Keratinocyte (primary cell): ENCODE measurements around the gene CPHXL. TPM values are rescaled to one million over a fixed set of nuclear protein-coding genes. Genes with fewer than 3 reads are reported as not detected.

Experiments used
- DNase-seq: peaks from one replicate; pipeline ENCODE4 v3.0.0-alpha.2; 2011; ENCODE audit warnings: low read depth, missing footprints, low spot score
- FAIRE-seq: peaks from 2 replicates; lab custom pipeline; 2011; peaks lifted over from hg19 to GRCh38; lab: Jason Lieb, UNC
- H2AFZ ChIP-seq: 2 replicates; pipeline ENCODE4 v1.6.0; 2012; ENCODE audit warnings: low read length, control low read depth, inconsistent platforms; ENCODE audit not compliant: control insufficient read depth
- H3K27ac ChIP-seq: 2 replicates; pipeline ENCODE4 v1.5.1; 2011; ENCODE audit warnings: low read length; ENCODE audit not compliant: control insufficient read depth, insufficient read depth
- H3K27me3 ChIP-seq: 3 replicates; pipeline ENCODE4 v1.6.0; 2011; ENCODE audit warnings: low read length; ENCODE audit not compliant: control insufficient read depth, insufficient read depth; ENCODE audit errors: extremely low read depth
- H3K36me3 ChIP-seq, 2 experiments: 2 replicates in 1 of 2; 3 replicates in 1 of 2; pipeline ENCODE4 v1.5.1; 2011; ENCODE audit warnings: low read length in 2 of 2, mild to moderate bottlenecking in 1 of 2; ENCODE audit not compliant: control insufficient read depth in 2 of 2, insufficient read depth in 2 of 2; ENCODE audit errors: extremely low read depth in 1 of 2
- H3K4me1 ChIP-seq: 3 replicates; pipeline ENCODE4 v1.5.1; 2011; ENCODE audit warnings: low read length; ENCODE audit not compliant: control insufficient read depth, insufficient read depth; ENCODE audit errors: extremely low read depth
- H3K4me2 ChIP-seq: 3 replicates; pipeline ENCODE4 v1.6.0; 2011; ENCODE audit warnings: low read depth, low read length; ENCODE audit not compliant: control insufficient read depth, insufficient read depth; ENCODE audit errors: extremely low read depth
- H3K4me3 ChIP-seq, 3 experiments: fragments of 200-600 bp in 1 of 3; sonication (generic) in 1 of 3; 2 replicates in 2 of 3; 3 replicates in 1 of 3; pipeline ENCODE4 v1.5.1; 2011 to 2016; ENCODE audit warnings: low read length in 3 of 3, mild to moderate bottlenecking in 3 of 3, control low read depth in 2 of 3, inconsistent platforms in 1 of 3, low read depth in 1 of 3, mixed read lengths in 1 of 3, mixed run types in 1 of 3, moderate library complexity in 1 of 3; ENCODE audit not compliant: control insufficient read depth in 2 of 3, insufficient read depth in 2 of 3; ENCODE audit errors: extremely low read depth in 1 of 3
- H3K79me2 ChIP-seq: 2 replicates; pipeline ENCODE4 v1.6.0; 2012; ENCODE audit warnings: low read length; ENCODE audit not compliant: control insufficient read depth, insufficient read depth
- H3K9ac ChIP-seq: 3 replicates; pipeline ENCODE4 v1.6.0; 2011; ENCODE audit warnings: low read length; ENCODE audit not compliant: control insufficient read depth, insufficient read depth; ENCODE audit errors: extremely low read depth
- H3K9me1 ChIP-seq: 3 replicates; pipeline ENCODE4 v1.6.0; 2011; ENCODE audit warnings: low read length; ENCODE audit not compliant: control insufficient read depth, insufficient read depth; ENCODE audit errors: extremely low read depth
- H3K9me3 ChIP-seq: 2 replicates; pipeline ENCODE4 v1.5.1; 2012; ENCODE audit warnings: low read depth, low read length; ENCODE audit not compliant: control insufficient read depth
- H4K20me1 ChIP-seq: 3 replicates; pipeline ENCODE4 v1.6.0; 2011; ENCODE audit warnings: low read length; ENCODE audit not compliant: control insufficient read depth, insufficient read depth; ENCODE audit errors: extremely low read depth
- EZH2 ChIP-seq: IDR thresholded peaks from one replicate; pipeline ENCODE4 v1.6.1; 2012; ENCODE audit warnings: inconsistent platforms, mild to moderate bottlenecking, low read length, moderate library complexity
- dilution Hi-C: fragments of 300-500 bp; cut with MboI; formaldehyde crosslinking; loops from one replicate; pipeline ENCODE4 v1.7.0; 2020; ENCODE audit warnings: low sequenced_read_pairs; ENCODE audit not compliant: extremely low pct_ligation_motif_present
- polyA plus RNA-seq, 5 experiments: library from polyadenylated mRNA; depleted of rRNA in 3 of 5; stranded (reverse) in 3 of 5; stranded (forward) in 1 of 5; unstranded in 1 of 5; fragments of >200 nt; gene quantifications; 1 replicate in 1 of 5; 2 replicates in 3 of 5; 3 replicates in 1 of 5; pipeline versions ENCODE4 v1.2.1 to v1.2.3, GENCODE V29; 2011 to 2012; ENCODE audit warnings: missing spikeins in 2 of 5, low read depth in 1 of 5, low replicate concordance in 1 of 5
- small RNA-seq, 3 experiments: library from RNA; depleted of rRNA; stranded (forward); fragments of <200 nt; gene quantifications; one replicate each; pipeline ENCODE3, GENCODE V24; 2012; ENCODE audit warnings: low read depth in 3 of 3, low replicate concordance in 1 of 3; ENCODE audit not compliant: insufficient read length in 3 of 3
- TF ChIP-seq, protein P1 (sequence below), 3 experiments: IDR thresholded peaks in 1 of 3; conservative IDR thresholded peaks in 1 of 3; optimal IDR thresholded peaks in 1 of 3; 2 replicates in 2 of 3; 3 replicates in 1 of 3; pipeline versions ENCODE3 to v1.5.1; 2011; ENCODE audit warnings: low read length in 3 of 3, mild to moderate bottlenecking in 3 of 3, moderate library complexity in 2 of 3, control low read depth in 1 of 3, inconsistent platforms in 1 of 3; ENCODE audit not compliant: insufficient read depth in 2 of 3; ENCODE audit errors: extremely low read depth in 1 of 3

CPHXL gene
- polyA plus RNA-seq, 1 donor (not counting 4 experiments of a cell fraction or from before 2014, with no cell fraction given): not detected

GRCh38 chr16:75667503-75667902 is 58.8 kb downstream of the CPHXL start:
- Histone ChIP-seq H3K9ac (no peak overlapping the region), H3K4me3 (no peak overlapping the region), H3K36me3 (no peaks in the 10 kb centered on the region), H2AFZ (no peak overlapping the region), H3K27me3 (no peaks in the 10 kb centered on the region), H4K20me1 (no peaks in the 10 kb centered on the region), H3K9me3 (no peaks in the 10 kb centered on the region), H3K27ac (no peak overlapping the region), H3K4me2 (no peak overlapping the region), H3K79me2 (no peaks in the 10 kb centered on the region), H3K9me1 (no peaks in the 10 kb centered on the region), H3K4me1 (no peaks in the 10 kb centered on the region)
- TF ChIP-seq, protein P1, sequence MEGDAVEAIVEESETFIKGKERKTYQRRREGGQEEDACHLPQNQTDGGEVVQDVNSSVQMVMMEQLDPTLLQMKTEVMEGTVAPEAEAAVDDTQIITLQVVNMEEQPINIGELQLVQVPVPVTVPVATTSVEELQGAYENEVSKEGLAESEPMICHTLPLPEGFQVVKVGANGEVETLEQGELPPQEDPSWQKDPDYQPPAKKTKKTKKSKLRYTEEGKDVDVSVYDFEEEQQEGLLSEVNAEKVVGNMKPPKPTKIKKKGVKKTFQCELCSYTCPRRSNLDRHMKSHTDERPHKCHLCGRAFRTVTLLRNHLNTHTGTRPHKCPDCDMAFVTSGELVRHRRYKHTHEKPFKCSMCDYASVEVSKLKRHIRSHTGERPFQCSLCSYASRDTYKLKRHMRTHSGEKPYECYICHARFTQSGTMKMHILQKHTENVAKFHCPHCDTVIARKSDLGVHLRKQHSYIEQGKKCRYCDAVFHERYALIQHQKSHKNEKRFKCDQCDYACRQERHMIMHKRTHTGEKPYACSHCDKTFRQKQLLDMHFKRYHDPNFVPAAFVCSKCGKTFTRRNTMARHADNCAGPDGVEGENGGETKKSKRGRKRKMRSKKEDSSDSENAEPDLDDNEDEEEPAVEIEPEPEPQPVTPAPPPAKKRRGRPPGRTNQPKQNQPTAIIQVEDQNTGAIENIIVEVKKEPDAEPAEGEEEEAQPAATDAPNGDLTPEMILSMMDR (optimal IDR thresholded peaks at IDR 0.05 in 1 of 3, IDR thresholded peaks at IDR 0.05 in 1 of 3, conservative IDR thresholded peaks at IDR 0.05 in 1 of 3; ENCODE audit: extremely low read depth in 1 of 3, insufficient read depth in 2 of 3, low read length in 3 of 3): no peak
- no peak for TF ChIP-seq EZH2
- DNase-seq (no peak), FAIRE-seq (no peak)
- dilution Hi-C loops: no loop called here

Small RNA genes lying within 50 kb of the gene (small RNA-seq; reads per million reads assigned to genes)
- gene RN7SL520P: 0 reads per million in 3 experiments

Other genes starting within 250 kb of the CPHXL start
- gene CHST6, start 231.0 kb downstream of the CPHXL start, polyA plus RNA-seq: 0.03 to 0.27 TPM (median 0.14 TPM) in 3 replicates
- gene CHST5, start 190.4 kb downstream of the CPHXL start, polyA plus RNA-seq: 0.08 to 0.19 TPM (median 0.12 TPM) in 3 replicates
- 11.0 to 15.9 TPM (median 11.7 TPM) in 3 replicates for gene TMEM231, start 170.2 kb downstream of the CPHXL start, polyA plus RNA-seq
- 83.2 to 95.8 TPM (median 93.2 TPM) in 3 replicates for gene GABARAPL2, start 160.1 kb downstream of the CPHXL start, polyA plus RNA-seq
- 33.3 to 43.4 TPM (median 34.4 TPM) in 3 replicates for gene ADAT1, start 103.2 kb downstream of the CPHXL start, polyA plus RNA-seq
- 148 to 206 TPM (median 202 TPM) in 3 replicates for gene KARS1, start 78.8 kb downstream of the CPHXL start, polyA plus RNA-seq
- 14.3 to 24.4 TPM (median 20.0 TPM) in 3 replicates for gene TERF2IP, start 78.7 kb downstream of the CPHXL start, polyA plus RNA-seq
- not detected in 3 replicates for gene CPHXL2, start 49.5 kb downstream of the CPHXL start, polyA plus RNA-seq
- not detected in 3 replicates for gene DUXB, start 25.0 kb downstream of the CPHXL start, polyA plus RNA-seq